Measurements from ENCODE around the gene KIF5B.
"Not testable (repeated sequence)": the region's sequence is repeated elsewhere in the genome, so short reads cannot be mapped to it uniquely, and the experiment has no call there.

Gene KIF5B

DNA sequence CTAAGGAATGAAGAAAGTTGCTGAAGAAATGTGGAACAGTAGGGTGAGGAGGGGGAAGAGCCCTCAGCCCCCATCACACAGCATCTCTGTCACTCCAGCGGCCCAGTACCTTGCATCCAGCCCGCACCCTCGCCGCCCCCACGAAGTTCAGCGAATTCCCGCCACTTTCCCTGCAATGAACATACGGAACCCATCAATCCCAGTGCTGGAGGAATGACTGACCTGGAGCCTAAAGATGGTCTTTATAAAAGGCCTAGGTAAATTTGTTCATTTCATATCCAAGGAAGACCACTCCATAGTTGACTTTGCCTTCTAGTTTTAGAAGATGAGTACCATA, 779 bp upstream of the KIF5B start:
- DNase-seq, result no peak

DNA sequence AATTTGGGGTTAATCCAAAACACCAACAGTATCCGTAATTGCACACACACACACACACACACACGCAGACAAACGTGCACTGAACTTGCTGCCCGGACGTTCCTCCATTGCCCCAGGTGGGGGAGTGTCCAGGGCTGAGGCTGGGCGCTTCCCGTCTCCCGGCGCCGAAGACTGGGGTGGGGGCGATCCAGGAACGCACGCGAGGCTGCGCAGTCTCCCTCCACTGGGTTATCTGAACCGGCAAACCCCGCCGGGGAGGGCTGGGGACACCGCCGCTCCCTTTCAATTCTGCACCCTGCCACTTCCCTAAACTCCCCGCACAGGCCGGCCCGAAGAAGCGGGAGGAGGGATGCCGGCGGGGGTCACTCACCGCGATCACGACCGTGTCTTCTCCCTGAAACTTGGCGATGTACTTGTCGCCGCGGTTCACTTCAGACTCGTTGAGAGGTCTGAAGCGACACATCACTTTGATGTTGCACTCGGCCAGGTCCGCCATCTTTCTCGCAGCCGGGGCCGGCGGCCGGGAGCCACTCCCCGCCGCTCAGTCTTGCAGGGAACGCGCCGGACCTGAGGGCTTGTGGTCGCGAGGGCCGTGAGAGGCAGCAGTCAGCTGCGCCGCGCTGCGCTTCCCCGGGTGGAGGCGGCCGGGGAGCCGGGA, 618 bp downstream of the KIF5B start:
- no peak for DNase-seq

DNA sequence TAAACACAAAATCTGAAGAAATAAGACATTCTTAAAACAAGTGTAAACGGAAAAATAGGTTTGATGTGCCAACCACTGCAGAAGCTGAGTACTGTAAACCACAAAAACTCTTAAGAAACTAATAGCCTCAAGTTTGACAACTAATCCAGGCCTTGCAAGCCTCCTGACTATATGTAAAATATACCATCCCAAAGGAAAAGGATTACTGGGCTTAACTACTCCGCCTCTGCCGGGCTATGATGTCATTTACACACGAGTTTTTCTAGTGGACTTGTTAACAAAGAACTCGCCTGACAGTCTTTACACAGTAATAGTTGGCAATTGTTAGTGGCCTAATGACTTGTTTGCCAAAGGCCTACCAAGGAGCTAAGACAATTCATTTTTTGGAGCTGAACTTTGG, 2.1 kb downstream of the KIF5B start:
- DNase-seq, result no peak

DNA sequence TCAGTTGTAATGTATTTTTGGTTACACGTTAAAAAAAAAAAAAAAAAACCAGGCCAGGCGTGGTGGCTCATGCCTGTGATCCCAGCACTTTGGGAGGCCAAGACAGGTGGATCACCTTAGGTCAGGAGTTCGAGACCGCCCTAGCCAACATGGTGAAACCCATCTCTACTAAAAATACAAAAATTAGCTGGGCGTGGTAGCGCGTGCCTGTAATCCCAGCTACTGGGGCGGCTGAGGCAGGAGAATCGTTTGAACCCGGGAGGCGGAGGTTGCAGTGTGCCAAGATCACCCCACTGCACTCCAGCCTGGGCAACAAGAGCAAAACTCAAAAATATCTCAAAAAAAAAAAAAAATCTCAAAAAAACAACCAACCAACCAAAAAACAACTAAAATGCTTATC, 2.8 kb downstream of the KIF5B start:
- DNase-seq, result not testable (repeated sequence)

DNA sequence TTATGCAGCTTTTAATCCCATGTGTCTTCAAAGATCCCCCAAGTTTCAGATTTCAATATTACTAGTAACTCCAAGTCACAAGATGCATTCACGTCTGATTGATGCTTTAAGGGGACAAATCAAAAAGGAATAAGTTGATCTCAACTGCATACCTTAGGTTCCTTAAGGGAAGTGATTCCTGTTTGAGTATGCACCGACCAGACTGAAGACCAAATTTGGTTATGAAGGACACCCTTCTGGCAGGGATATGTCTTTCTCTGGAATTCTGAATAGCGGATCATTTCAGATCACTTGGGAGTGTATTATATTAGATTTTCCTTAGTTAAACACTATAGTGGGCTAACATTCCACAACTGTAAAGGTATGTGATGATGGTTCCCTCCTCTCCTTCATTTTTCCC, 4.3 kb downstream of the KIF5B start:
- no peak for DNase-seq

DNA sequence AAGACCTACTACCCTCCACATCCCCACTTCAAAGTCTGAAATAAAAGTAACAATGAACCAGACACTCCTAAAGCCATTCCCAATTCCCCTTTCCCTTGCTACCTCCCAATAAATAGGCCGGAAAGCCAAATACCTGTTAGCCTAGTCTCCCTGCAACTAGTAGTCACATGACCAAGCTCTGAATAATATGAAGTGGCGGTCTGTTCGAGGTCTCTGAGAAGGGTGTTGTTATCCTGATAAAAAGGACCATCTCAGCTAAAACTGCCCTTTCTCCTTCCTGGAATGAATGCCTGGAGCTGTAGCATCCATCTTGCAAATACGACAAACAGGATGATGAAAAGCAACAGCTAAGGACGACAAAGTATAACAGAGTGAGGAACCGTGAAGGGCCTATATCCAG, 6.0 kb downstream of the KIF5B start:
- no peak for DNase-seq

DNA sequence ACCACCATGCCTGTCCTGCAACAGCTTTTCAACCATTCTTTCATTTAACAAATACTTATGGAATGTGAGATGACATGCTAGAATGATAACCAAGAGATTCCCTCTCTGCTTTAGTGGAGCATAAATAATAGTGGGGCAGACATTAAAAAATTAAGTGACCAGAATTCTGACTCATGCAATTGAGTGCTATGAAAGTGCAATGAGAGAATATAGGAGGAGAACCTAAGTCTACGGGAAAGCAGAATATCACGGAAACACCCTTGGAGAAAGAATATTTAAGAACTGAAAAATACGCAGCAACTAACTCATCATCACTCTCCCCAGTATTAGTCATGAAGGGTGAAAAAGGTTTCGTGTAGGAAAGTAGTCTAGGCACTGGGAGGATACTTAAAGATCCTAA, 7.1 kb downstream of the KIF5B start:
- no peak for DNase-seq

DNA sequence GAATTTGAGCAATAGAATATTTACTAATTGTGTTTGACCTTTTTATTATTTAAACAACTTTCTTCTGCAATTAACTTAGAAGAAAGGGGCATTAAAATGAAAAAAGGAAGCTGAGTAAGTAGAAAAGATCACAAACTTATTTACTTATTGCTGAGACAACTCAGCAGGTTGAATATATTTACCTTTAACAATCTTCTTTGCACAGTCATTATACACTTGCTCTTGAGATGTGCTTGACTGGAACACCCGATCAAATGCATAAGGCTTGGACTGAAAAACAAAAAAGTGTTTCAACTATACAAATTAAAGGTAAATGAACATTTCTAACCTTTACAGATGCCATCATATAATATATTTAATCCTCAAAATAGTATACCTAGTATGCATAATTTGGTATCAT, 7.9 kb downstream of the KIF5B start:
- no peak for DNase-seq

DNA sequence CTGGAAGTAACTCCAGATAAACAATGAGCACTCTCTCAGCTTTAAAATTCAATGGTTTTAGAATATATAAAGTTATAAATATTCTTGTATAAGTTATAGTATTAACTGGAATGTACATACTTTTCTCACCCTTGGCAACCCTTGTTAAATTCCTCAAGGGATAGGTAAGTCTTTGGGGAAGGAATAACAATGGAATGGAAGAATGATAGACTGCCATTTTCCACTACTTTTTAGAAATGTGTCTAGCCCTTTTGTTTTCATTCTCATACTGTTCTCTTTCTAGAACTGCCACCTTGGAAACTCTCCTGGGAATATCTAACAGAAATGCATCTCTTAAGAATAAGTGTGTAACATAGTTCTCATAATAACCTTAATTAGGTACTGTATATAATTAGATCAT, 8.3 kb downstream of the KIF5B start:
- no peak for DNase-seq

DNA sequence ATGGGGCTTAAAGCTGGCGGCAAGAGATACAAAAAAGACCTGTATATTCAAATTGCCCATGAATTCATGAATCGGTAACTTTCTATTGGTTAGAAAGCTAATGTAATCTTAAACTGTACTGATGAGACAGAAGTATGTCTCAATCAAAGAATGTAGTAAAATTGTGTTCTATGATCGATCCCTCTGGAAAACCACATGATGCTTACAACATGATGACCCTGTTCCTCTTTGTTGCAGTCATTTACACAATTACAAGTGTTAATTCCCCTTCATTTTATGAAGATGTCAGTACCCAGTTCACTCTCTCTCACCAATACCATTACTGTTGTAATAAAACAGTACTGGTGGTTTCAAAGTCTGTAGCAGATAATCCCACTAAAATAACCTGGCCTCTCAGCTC, 10.1 kb downstream of the KIF5B start:
- no peak for DNase-seq

DNA sequence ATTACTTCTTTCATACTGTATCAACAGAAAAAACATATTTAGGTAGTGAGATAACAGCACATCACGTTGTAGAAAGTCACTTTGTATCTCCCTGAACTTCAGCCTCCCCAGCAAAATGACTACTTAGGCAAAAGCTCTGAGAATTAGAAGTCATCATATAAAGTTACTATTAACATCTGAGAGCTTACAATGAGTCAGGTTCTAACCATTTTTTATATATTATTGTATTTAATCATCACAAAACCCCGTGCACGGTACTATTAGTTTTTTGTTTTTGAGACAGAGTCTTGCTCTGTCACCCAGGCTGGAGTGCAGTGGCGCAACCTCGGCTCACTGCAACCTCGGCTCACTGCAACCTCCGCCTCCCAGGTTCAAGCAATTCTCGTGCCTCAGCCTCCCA, 13.5 kb downstream of the KIF5B start:
- not testable (repeated sequence) for DNase-seq

DNA sequence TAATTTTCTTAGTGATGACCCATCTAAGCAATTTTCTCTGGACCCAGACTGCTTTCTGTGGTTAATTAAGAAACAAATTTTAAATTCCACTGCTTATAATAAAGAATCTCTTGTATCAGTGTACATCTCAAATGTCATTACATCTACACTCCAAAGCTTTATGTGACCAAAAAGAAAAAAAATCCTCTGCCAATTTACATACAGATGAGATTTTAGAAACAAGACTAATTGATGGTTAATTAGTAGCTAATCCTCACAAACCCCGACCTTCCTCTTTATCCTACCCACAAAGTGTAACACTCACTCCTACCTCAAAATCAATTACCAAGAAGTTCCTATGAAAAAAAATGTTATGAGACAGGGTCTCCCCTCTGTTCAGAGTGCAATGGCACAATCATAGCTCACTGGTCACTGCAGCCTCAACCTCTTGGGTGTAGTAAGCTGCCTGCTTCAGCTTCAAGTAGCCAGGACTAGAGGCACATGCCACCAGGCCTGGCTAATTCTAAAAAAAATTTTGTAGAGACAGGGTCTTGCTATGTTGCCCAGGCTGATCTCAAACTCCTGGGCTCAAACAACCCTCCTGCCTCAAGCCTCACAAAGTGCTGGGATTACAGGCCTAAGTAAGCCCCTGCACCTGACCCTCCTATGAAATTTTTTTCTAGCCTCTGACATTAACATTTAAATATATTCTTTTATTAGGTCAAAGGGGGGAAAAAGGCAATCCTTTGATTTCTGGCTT, 14.8 kb downstream of the KIF5B start:
- no peak for DNase-seq

DNA sequence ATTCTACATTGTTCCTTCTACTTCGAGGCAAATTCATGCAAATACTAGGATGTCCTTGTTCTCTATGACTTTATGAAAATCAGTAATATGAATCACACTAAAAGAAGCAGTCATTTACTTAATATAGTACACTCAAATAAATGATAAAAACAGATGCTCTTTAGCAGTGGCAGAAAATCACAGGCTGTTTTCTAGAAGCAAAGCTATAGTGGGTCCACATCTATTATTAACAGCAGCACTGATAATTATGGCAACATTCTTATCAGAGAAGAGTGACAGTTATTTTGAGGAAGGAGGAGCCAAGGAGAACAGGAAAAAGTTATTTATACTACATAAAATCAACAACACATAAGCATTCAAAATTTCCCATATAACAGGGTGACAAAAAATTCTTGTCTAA, 16.5 kb downstream of the KIF5B start:
- no peak for DNase-seq

DNA sequence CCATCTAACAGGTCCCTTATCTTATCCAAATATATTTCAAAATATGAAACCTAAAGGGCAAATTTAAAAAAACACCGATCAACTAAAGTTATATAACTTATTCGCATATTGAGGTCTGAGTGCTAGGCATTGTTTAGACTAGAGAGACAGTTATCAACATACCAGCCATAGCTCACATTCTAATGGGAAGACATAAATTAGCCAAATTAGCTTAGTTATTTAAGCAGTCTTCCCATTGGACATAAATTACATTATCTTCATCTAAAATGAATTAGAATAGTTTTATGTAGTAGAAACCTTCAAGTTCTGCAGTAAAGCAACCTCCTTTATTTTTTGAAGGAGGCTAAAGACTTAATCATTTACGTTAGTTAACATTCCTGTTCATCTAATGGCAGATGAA, 17.4 kb downstream of the KIF5B start:
- no peak for DNase-seq

DNA sequence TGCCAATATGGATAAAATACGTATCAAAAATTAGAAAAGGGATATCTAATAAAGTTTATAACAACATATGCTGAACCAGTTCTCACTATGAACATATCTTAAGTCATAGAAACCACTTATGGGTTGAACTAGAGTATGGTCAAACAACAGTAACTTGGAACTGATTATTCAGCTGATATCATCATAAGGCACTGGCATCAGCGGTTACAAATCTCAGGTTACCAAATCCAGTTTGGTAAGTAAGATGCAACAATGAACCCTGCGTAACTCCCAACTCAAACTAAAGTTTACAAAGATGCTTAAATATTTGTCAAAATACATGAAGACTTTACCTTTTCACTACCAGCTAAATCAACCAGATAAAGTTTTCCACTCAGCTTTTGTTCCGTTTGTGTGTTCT, 19.3 kb downstream of the KIF5B start:
- no peak for DNase-seq

DNA sequence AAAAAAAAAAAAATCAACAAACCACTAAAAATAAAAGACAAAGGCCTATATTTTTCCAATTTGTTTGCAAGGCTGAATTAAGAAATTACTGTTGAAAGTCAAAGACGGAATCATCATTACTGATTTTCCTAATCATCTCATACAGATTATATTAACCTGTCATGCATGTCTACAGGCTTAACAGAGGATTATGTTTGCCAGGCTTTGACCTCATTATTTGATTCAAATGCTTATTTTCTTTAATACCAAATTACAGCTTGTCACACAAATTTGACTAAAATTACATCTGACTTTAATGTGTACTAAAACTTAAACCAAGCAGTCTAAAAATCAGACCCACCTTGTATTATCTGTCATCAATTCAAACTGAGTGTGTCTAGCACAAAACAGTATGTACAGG, 21.2 kb downstream of the KIF5B start:
- DNase-seq, result no peak

DNA sequence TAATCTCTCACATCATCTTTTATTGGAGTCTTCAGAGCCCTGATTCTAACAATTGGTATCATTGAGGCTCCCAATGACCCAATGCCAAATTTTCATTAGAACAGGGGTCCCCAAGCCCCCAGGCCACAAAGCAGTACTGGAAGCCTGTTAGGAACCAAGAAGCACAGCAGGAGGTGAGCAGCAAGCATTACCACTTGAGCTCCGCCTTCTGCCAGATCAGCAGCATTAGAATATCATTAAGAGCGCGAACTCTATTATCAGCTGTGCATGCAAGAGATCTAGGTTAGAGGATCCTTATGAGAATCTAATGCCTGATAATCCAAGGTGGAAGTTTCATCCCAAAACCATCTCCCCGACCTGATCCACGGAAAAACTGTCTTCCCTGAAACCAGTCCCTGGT, 23.1 kb downstream of the KIF5B start:
- DNase-seq, result no peak

DNA sequence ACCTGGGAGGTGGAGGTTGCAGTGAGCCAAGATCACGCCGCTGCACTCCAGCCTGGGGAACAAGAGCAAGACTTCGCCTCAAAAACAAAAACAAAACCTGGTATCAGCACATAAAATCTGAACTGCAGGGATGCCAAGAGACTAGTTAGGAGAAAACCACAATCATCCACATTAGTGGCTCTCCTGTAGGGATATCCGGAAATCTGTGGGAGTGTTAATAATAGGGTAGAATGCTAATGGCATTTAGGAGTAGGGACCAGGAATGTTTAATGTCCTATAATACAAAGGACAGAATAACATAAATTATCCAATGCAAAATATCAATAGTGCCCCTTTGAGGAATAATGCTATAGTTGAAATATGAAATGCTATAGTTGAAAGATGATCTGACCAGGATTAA, 24.3 kb downstream of the KIF5B start:
- no peak for DNase-seq

DNA sequence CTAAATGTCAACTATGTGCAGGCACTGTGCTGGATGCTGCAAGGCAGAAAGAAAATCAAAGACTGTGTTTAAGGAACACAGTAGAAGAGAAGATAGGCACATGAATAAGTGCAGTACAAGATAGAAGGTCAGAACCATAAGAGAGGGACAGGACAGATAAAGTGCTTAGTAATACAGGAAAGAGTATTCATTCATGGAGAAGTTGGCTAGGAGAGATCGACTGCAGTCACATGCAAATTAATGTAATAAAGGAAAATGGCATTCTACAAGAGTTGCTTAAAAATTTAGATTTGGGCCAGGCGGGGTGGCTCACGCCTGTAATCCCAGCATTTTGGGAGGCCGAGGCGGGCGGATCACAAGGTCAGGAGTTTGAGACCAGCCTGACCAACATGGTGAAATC, 24.8 kb downstream of the KIF5B start:
- no peak for DNase-seq

DNA sequence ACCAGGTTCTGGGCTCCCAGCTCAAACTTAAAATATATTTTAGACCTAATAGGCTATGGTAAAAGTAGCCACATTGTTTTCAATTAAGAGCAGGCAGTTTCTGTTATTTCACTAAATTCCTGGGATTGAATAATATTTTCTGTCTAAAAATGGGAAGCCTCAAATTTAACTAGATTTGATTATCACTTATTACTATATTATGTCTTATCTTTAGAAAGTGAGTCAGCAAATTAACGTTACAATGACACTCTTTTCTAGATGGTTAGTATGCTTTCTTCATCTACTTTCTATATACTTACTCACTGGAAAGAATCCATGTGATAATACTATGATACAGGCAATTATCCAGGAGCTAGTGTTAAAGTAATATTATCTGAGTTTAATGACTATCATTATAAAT, 27.5 kb downstream of the KIF5B start:
- DNase-seq, result no peak

DNA sequence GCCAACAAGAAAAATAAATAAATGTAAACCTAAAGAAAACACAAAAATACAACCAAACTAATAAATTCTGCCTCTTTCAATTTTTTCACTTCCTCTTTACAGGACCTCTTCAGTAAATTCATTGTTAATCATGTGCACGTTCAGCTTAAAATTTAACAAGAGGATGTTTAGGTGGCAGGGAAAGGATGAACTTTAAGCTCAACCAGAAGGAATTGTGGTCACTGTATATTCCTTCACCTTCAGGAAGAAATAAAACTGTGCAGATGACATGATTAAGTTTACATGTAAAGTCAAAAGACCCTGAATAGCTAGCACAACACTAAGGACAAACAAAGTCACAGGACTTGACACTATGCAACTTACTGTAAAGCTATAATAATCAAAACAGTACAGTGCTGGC, 33.0 kb downstream of the KIF5B start:
- no peak for DNase-seq

DNA sequence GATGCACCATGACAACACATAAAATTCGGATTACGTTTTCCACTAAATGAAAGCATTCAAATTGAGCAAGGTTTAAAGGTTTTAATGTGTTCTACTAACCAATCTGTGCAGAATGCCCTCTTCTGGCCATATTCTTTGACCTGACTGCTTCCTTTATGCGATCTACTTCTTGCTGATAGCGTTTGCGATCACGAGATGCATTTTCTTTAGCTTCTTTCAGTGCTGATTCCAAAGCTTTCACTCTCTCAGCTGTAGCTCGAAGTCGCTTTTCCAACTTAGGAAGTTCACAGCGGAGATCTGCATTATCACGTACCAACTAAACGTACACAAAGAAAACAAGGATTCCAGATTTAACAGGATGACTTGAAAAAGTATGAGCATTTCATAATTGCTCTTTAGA, 39.2 kb downstream of the KIF5B start:
- DNase-seq, result no peak

DNA sequence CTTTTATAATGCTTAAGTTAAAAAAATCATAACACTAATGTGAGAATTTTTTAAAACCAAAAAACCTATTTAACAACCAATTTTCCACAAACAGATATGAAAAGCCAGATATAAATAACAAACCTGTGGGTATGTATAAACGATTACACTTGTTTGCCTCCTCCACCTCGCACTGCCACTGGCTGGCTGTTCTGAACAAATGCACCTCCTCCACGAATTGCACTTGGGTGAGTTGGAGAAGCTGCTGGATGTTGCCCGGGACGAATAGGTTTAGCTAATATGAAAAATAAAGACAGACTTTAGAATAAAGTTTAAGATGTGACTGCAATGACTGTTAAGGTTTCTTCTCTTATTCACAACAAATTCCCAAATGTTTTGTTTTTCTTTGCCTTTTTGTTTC, 40.8 kb downstream of the KIF5B start:
- DNase-seq, result no peak

DNA sequence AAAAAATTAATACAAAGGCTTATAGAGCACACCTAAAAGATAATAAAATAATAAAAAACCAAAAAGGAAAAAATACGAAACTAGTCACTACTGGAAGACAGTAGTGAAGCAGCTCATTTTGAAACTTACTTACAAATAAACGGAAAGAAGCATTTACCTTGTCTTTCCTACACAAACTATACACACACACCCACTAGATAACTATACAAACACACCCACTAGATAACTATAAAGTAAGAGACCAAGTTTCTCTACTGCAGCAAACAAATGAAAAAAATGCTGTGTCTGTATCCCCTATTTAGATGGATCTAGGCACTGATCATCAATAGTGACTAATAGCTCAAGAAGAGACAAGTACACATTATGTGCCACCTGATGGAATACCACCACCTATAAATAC, 49.2 kb downstream of the KIF5B start:
- DNase-seq, result no peak

DNA sequence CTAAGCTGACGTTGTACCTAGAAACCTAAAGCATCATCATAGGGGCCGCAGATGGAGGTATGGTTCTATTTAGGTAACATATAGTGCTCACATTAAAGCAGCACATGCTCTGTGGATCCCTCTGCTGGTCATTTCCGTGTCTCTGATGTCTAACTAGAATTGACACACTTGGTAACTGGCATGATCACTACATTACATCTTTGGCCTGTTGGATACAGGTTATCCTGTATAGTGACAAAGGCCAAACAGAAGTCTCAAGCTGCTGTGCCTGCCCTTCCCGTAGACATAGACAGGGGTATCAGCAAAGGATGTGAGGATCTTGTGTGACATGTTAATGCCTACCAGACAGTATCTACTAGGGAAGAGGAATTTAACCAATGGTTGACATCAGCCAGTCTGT, 51.2 kb downstream of the KIF5B start:
- no peak for DNase-seq

Measured in NCI-H2171 (cell line).